Pancreas (tissue), 10 donors: ENCODE results near the gene MC2R. TPM values are rescaled to one million over a fixed set of nuclear protein-coding genes. Genes with fewer than 3 reads are reported as not detected.

Experiments used
- ATAC-seq, 4 donors: fragments of 200-7000 bp; cut with Tn5 transposase; one replicate each; pipeline versions ENCODE4 v1.8.0 to v1.9.1; 2020; ENCODE audit warnings: mild to moderate bottlenecking in 4 of 4, moderate library complexity in 4 of 4
- DNase-seq, 6 donors: peaks; one replicate each; pipeline ENCODE4 v3.0.0-alpha.2; 2020
- FAIRE-seq: peaks from 2 replicates; lab custom pipeline; 2012; peaks lifted over from hg19 to GRCh38; lab: Jason Lieb, UNC
- H3K27ac ChIP-seq, 4 donors: fragments of 200-600 bp; sonication (generic); 1 replicate in 3 of 4; 2 replicates in 1 of 4; pipeline versions ENCODE4 v1.5.0 to v1.8.0; 2020
- H3K27me3 ChIP-seq, 4 donors: fragments of 200-600 bp; one replicate each; pipeline ENCODE4 v1.8.0; 2021
- H3K36me3 ChIP-seq, 3 donors: fragments of 200-600 bp; sonication (generic) in 1 of 3; one replicate each; pipeline versions ENCODE4 v1.5.0 to v1.8.0; 2020 to 2021
- H3K4me1 ChIP-seq, 3 donors: fragments of 200-600 bp; one replicate each; pipeline ENCODE4 v1.8.0; 2021
- H3K4me3 ChIP-seq, 4 donors: fragments of 200-600 bp; sonication (generic) in 2 of 4; one replicate each; pipeline versions ENCODE4 v1.5.0 to v1.8.0; 2020 to 2021
- H3K9me3 ChIP-seq, 4 donors: fragments of 200-600 bp; one replicate each; pipeline ENCODE4 v1.8.0; 2021
- CTCF ChIP-seq, 4 donors: fragments of 200-600 bp; sonication (generic) in 3 of 4; IDR thresholded peaks; one replicate each; pipeline versions ENCODE4 v1.5.0 to v1.8.0; 2021; ENCODE audit warnings: antibody characterized with exemption in 4 of 4
- WGBS, 2 donors: extraction: QIAGEN DNeasy Blood & Tissue Kit; methylation state at CpG; one replicate each; pipeline ENCODE4 v1.1.7; 2013; 5-methylcytosine and 5-hydroxymethylcytosine counted together
- intact Hi-C, 3 donors: fragments of 100-400 bp; cut with DNase I; formaldehyde crosslinking; loops; one replicate each; pipeline versions ENCODE4 v1.11.1 to v1.14.2; 2022
- polyA plus RNA-seq, 2 donors: library from polyadenylated mRNA; stranded (reverse); fragments of 200-250 nt; gene quantifications; one replicate each; pipeline ENCODE4 v1.2.3, GENCODE V29; 2013
- total RNA-seq, 6 donors: library from RNA; stranded (reverse); fragmentation: NEBNext Ultra II Directional in 4 of 6; extraction: Animal tissue kit (Norgen Biotek cat#: 25700) in 4 of 6; gene quantifications; one replicate each; pipeline versions ENCODE4 v1.2.1 to v1.2.4, GENCODE V29; 2021 to 2023
- donor health status: healthy with polysubstance abuse.
- donor health status: DM: no; HTN: no; CAD: no; lungs with moderate emphysema.
- donor health status: DM: no; HTN: no; CAD: no.
- donor health status: control.
- donor health status: control.
- donor health status: Bipolar disorder and iron deficiency.
- donor health status: DM: yes; HTN: yes; CAD: no.
- donor health status: DM: no; HTN: no; CAD: no.
- donor health status: DM: no; HTN: no; CAD: no.
- donor health status: DM: yes; HTN: yes; CAD: no.

Gene MC2R
- total and polyA plus RNA-seq, 8 donors = not detected

GRCh38 chr18:13890761-13891361 lies 24.5 kb downstream of the MC2R start:
- WGBS, 2 donors = 56 to 64% methylated on average over 8 of the region's 8 CpGs
- ATAC-seq = no peak

DNA sequence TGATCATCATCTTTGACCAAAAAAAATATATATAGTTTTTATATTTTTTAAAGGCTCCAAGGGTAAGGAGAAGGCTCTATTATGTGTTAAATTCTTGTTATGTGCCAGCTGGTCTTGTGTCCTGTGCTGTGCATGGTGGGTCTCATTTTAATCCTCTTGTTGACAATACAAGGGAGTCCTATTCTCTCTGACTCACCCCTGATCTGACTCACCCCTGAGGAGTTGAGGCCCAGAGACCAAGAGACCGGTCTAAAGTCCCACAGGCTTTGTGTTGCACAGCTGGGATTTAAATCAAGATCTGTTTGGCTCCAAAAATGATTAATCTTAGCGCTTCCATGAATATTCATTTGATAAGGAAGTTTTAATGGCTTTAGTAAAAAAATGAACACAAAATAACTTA lies 25.7 kb downstream of the MC2R start:
- Histone ChIP-seq H3K9me3 (no peaks in the 10 kb centered on the region), H3K27me3 (no peaks in the 10 kb centered on the region), H3K36me3 (no peaks in the 10 kb centered on the region), H3K27ac (no peak overlapping the region), H3K4me1 (no peaks in the 10 kb centered on the region), H3K4me3 (no peak overlapping the region)
- ATAC-seq (no peak), DNase-seq (no peak), FAIRE-seq (no peak)
- no peak for TF ChIP-seq CTCF (IDR thresholded peaks at IDR 0.05)
- 57 to 65% methylated on average over 2 of the region's 2 CpGs for WGBS, 2 donors
- intact Hi-C loops = no loop called here

More at GRCh38 chr18:13890761-13891361, 24.5 kb downstream of the MC2R start:
- no peak for FAIRE-seq
- TF ChIP-seq CTCF (IDR thresholded peaks at IDR 0.05) = no peak
- no peaks in the 10 kb centered on the region for H3K36me3 ChIP-seq
- no peaks in the 10 kb centered on the region for H3K27me3 ChIP-seq
- intact Hi-C loops = no loop called here
- no peaks in the 10 kb centered on the region for H3K4me1 ChIP-seq
- H3K9me3 ChIP-seq = no peaks in the 10 kb centered on the region
- H3K27ac ChIP-seq = no peak overlapping the region
- no peak overlapping the region for H3K4me3 ChIP-seq
- no peak for DNase-seq

- no peak for TF ChIP-seq CTCF (IDR thresholded peaks at IDR 0.05)
- intact Hi-C loops = no loop called here
- Histone ChIP-seq H3K36me3 (no peaks in the 10 kb centered on the region), H3K9me3 (no peaks in the 10 kb centered on the region), H3K27me3 (no peaks in the 10 kb centered on the region), H3K27ac (no peak overlapping the region), H3K4me1 (no peaks in the 10 kb centered on the region), H3K4me3 (no peak overlapping the region)
- ATAC-seq (no peak), FAIRE-seq (no peak), DNase-seq (no peak)
- WGBS, 2 donors = 28 to 31% methylated on average over 5 of the region's 5 CpGs
Measured at GRCh38 chr18:13888191-13888716, 27.1 kb downstream of the MC2R start.

- 80 to 84% methylated on average over 14 of the region's 14 CpGs for WGBS, 2 donors
- FAIRE-seq (no peak), DNase-seq (no peak), ATAC-seq (no peak)
- H3K9me3 ChIP-seq = no peaks in the 10 kb centered on the region
- no peaks in the 10 kb centered on the region for H3K27me3 ChIP-seq
- H3K4me1 ChIP-seq = no peaks in the 10 kb centered on the region
- intact Hi-C loops = no loop called here
- TF ChIP-seq CTCF (IDR thresholded peaks at IDR 0.05) = no peak
- no peak overlapping the region for H3K27ac ChIP-seq
- H3K36me3 ChIP-seq = no peaks in the 10 kb centered on the region
- no peak overlapping the region for H3K4me3 ChIP-seq
Measured at GRCh38 chr18:13885009-13885408, 30.3 kb downstream of the MC2R start.

DNA sequence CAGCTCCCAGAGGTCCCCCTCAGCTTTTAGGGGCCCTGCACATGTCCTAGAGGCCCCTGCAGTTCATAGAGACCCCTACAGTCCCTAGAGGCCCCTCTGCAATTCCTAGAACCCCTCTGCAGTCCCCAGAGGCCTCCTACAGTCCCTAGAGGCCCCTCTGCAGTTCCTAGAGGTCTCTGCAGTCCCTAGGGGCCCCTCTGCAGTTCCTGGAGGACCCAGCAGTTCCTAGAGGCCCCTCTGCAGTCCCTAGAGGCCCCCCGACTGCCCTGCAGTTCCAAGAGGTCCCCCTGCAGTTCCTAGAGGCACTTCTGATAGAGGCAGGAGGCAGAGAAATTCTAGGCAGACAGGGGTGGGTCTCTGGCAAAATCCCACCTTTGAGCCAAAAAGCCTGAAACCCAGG lies 35.4 kb downstream of the MC2R start:
- no peaks in the 10 kb centered on the region for H3K27me3 ChIP-seq
- no peak for DNase-seq
- H3K4me1 ChIP-seq = no peaks in the 10 kb centered on the region
- H3K36me3 ChIP-seq = no peaks in the 10 kb centered on the region
- no peak overlapping the region for H3K27ac ChIP-seq
- intact Hi-C loops = no loop called here
- no peak overlapping the region for H3K4me3 ChIP-seq
- no peak for ATAC-seq
- 29 to 37% methylated on average over 1 of the region's 1 CpG for WGBS, 2 donors
- H3K9me3 ChIP-seq = no peaks in the 10 kb centered on the region
- no peak for FAIRE-seq
- no peak for TF ChIP-seq CTCF (IDR thresholded peaks at IDR 0.05)
